H1 (cell line): ENCODE measurements around the gene DBNDD2. TPM values are rescaled to one million over a fixed set of nuclear protein-coding genes. Genes with fewer than 3 reads are reported as not detected.
A peak's percentile ranks its signal among the peaks of the same experiment; 100 is the strongest.

Experiments used
- CTCF ChIA-PET: fragments of 300-600 bp; sonication (Branson Sonifier 250); formaldehyde crosslinking; loops from one replicate; lab custom pipeline; 2021; ENCODE audit not compliant: partially characterized antibody; lab: Charles Lee
- POLR2A ChIA-PET: fragments of 300-600 bp; sonication (Branson Sonifier 250); formaldehyde crosslinking; loops from one replicate; lab custom pipeline; 2021; ENCODE audit warnings: inconsistent platforms; ENCODE audit not compliant: partially characterized antibody; lab: Charles Lee
- DNase-seq, 2 experiments: peaks; one replicate each; pipeline versions ENCODE4 v3.0.0 to v3.0.0-alpha.2; 2010 to 2022; ENCODE audit warnings: low spot score in 2 of 2, low read depth in 1 of 2, mixed read lengths in 1 of 2
- FAIRE-seq: peaks from 2 replicates; lab custom pipeline; 2011; peaks lifted over from hg19 to GRCh38; lab: Jason Lieb, UNC
- H2AFZ ChIP-seq: 2 replicates; pipeline ENCODE4 v1.8.1; 2012; ENCODE audit warnings: low read length, inconsistent platforms
- H2AK5ac ChIP-seq: 2 replicates; pipeline ENCODE4 v1.6.1; 2013; ENCODE audit warnings: low read depth, low read length
- H2BK120ac ChIP-seq: replicated peaks from 2 replicates; pipeline ENCODE3; 2013; ENCODE audit warnings: low read depth, low read length, inconsistent platforms
- H2BK12ac ChIP-seq: 2 replicates; pipeline ENCODE4 v1.6.1; 2013; ENCODE audit warnings: low read depth, low read length
- H2BK15ac ChIP-seq: 2 replicates; pipeline ENCODE4 v1.6.1; 2013; ENCODE audit warnings: low read length
- H2BK20ac ChIP-seq: 2 replicates; pipeline ENCODE4 v1.6.1; 2013; ENCODE audit warnings: low read length
- H2BK5ac ChIP-seq: 2 replicates; pipeline ENCODE4 v1.6.1; 2013; ENCODE audit warnings: low read depth, low read length
- H3K14ac ChIP-seq: 2 replicates; pipeline ENCODE4 v1.6.1; 2013; ENCODE audit warnings: inconsistent platforms; ENCODE audit not compliant: insufficient read length
- H3K18ac ChIP-seq: 2 replicates; pipeline ENCODE4 v1.6.1; 2013; ENCODE audit warnings: low read length; ENCODE audit errors: extremely low read depth
- H3K23ac ChIP-seq: 2 replicates; pipeline ENCODE4 v1.6.1; 2013; ENCODE audit warnings: inconsistent platforms; ENCODE audit not compliant: insufficient read length
- H3K23me2 ChIP-seq: 2 replicates; pipeline ENCODE4 v1.6.1; 2013; ENCODE audit warnings: low read depth, low read length
- H3K27ac ChIP-seq: 2 replicates; pipeline ENCODE4 v1.6.1; 2011; ENCODE audit warnings: low read depth, low read length, inconsistent platforms
- H3K27me3 ChIP-seq, 4 experiments: replicated peaks in 1 of 4; 1 replicate in 1 of 4; 2 replicates in 3 of 4; pipeline versions ENCODE4 v1.6.1 to v1.8.1; 2011 to 2013; ENCODE audit warnings: low read length in 3 of 4, mild to moderate bottlenecking in 3 of 4, inconsistent platforms in 2 of 4, mixed read lengths in 2 of 4, moderate library complexity in 1 of 4; ENCODE audit not compliant: control insufficient read depth in 3 of 4, insufficient read depth in 3 of 4; ENCODE audit errors: extremely low read depth in 1 of 4
- H3K36me3 ChIP-seq, 4 experiments: 2 replicates each; pipeline versions ENCODE4 v1.6.1 to v1.8.1; 2011 to 2013; ENCODE audit warnings: mild to moderate bottlenecking in 4 of 4, low read length in 3 of 4, moderate library complexity in 2 of 4, control low read depth in 1 of 4, inconsistent platforms in 1 of 4; ENCODE audit not compliant: insufficient read depth in 4 of 4, control insufficient read depth in 2 of 4
- H3K4ac ChIP-seq: replicated peaks from 2 replicates; pipeline ENCODE3; 2013; ENCODE audit warnings: low read length, low read depth, mixed read lengths, inconsistent platforms; ENCODE audit not compliant: insufficient read length
- H3K4me1 ChIP-seq, 4 experiments: replicated peaks in 1 of 4; 1 replicate in 1 of 4; 2 replicates in 3 of 4; pipeline versions ENCODE4 v1.6.1 to v1.8.1; 2011 to 2013; ENCODE audit warnings: low read length in 3 of 4, inconsistent platforms in 2 of 4, mixed read lengths in 1 of 4; ENCODE audit not compliant: insufficient read depth in 4 of 4, control insufficient read depth in 3 of 4
- H3K4me2 ChIP-seq, 2 experiments: 2 replicates each; pipeline versions ENCODE4 v1.6.1 to v1.8.1; 2011 to 2013; ENCODE audit warnings: low read depth in 2 of 2, low read length in 2 of 2, control low read depth in 1 of 2, inconsistent platforms in 1 of 2, mild to moderate bottlenecking in 1 of 2; ENCODE audit not compliant: insufficient read depth in 1 of 2
- H3K4me3 ChIP-seq, 4 experiments: fragments of 200-600, 300-600 bp in 1 of 4; sonication (generic), shearing (Covaris generic), sonication (Bioruptor Twin) in 1 of 4; 2 replicates each; pipeline versions ENCODE4 v1.5.1 to v1.8.1; 2011 to 2016; ENCODE audit warnings: low read length in 4 of 4, low read depth in 3 of 4, control low read depth in 2 of 4, inconsistent platforms in 2 of 4, mild to moderate bottlenecking in 2 of 4, mixed read lengths in 1 of 4, moderate library complexity in 1 of 4; ENCODE audit not compliant: insufficient read depth in 2 of 4; ENCODE audit errors: extremely low read depth in 1 of 4
- H3K56ac ChIP-seq: replicated peaks from 2 replicates; pipeline ENCODE3; 2013; ENCODE audit warnings: low read depth, mild to moderate bottlenecking, mixed read lengths, low read length, inconsistent platforms; ENCODE audit not compliant: insufficient read length
- H3K79me1 ChIP-seq: 2 replicates; pipeline ENCODE4 v1.6.1; 2013; ENCODE audit warnings: low read depth, low read length, control low read depth
- H3K79me2 ChIP-seq, 2 experiments: 2 replicates each; pipeline versions ENCODE4 v1.6.1 to v1.8.1; 2012 to 2013; ENCODE audit warnings: low read length in 2 of 2, mild to moderate bottlenecking in 2 of 2, inconsistent platforms in 1 of 2; ENCODE audit not compliant: insufficient read depth in 2 of 2, control insufficient read depth in 1 of 2
- H3K9ac ChIP-seq, 4 experiments: replicated peaks in 1 of 4; 1 replicate in 1 of 4; 2 replicates in 3 of 4; pipeline versions ENCODE4 v1.6.1 to v1.8.1; 2011 to 2013; ENCODE audit warnings: low read depth in 3 of 4, low read length in 3 of 4, control low read depth in 2 of 4, mild to moderate bottlenecking in 2 of 4, moderate library complexity in 2 of 4, inconsistent platforms in 1 of 4; ENCODE audit errors: extremely low read depth in 1 of 4
- H3K9me3 ChIP-seq, 2 experiments: 2 replicates each; pipeline versions ENCODE4 v1.6.1 to v1.8.1; 2012 to 2013; ENCODE audit warnings: mild to moderate bottlenecking in 2 of 2, moderate library complexity in 2 of 2, control low read depth in 1 of 2, inconsistent platforms in 1 of 2, low read depth in 1 of 2, low read length in 1 of 2, mixed read lengths in 1 of 2; ENCODE audit not compliant: insufficient read depth in 2 of 2
- H4K20me1 ChIP-seq, 2 experiments: replicated peaks in 1 of 2; 2 replicates each; pipeline versions ENCODE3 to v1.8.1; 2011 to 2013; ENCODE audit warnings: inconsistent platforms in 2 of 2, low read length in 2 of 2, mild to moderate bottlenecking in 1 of 2; ENCODE audit not compliant: insufficient read depth in 2 of 2, control insufficient read depth in 1 of 2
- H4K5ac ChIP-seq: 2 replicates; pipeline ENCODE4 v1.6.1; 2013; ENCODE audit warnings: low read length, low read depth, mixed read lengths, inconsistent platforms; ENCODE audit not compliant: insufficient read length
- H4K8ac ChIP-seq: 2 replicates; pipeline ENCODE4 v1.8.0; 2013; ENCODE audit warnings: mild to moderate bottlenecking, moderate library complexity, low read length, inconsistent platforms; ENCODE audit not compliant: insufficient read depth; ENCODE audit errors: extremely low read depth
- H4K91ac ChIP-seq: replicated peaks from 2 replicates; pipeline ENCODE3; 2013; ENCODE audit warnings: low read length, mixed read lengths, inconsistent platforms; ENCODE audit not compliant: insufficient read length
- CBX8 ChIP-seq: fragments of 300-800, 300-1000 bp; sonication (generic); IDR thresholded peaks from 2 replicates; pipeline ENCODE4 v1.7.1; 2016; ENCODE audit warnings: low read depth, low read length, borderline replicate concordance
- EZH2 ChIP-seq: fragments of 200-600 bp; sonication (generic); IDR thresholded peaks from 2 replicates; pipeline ENCODE4 v1.7.1; 2012; ENCODE audit warnings: low read depth, mild to moderate bottlenecking, moderate library complexity, low read length, inconsistent platforms; ENCODE audit not compliant: severe bottlenecking
- HDAC2 ChIP-seq, 2 experiments: fragments of 300-600 bp in 1 of 2; sonication (generic) in 1 of 2; IDR thresholded peaks; 2 replicates each; pipeline ENCODE4 v1.6.1; 2011 to 2012; ENCODE audit warnings: low read depth in 2 of 2, low read length in 2 of 2, mild to moderate bottlenecking in 2 of 2, moderate library complexity in 2 of 2, borderline replicate concordance in 1 of 2, inconsistent platforms in 1 of 2
- HDAC6 ChIP-seq: IDR thresholded peaks from one replicate; pipeline ENCODE4 v1.7.1; 2012; ENCODE audit warnings: low read depth, mild to moderate bottlenecking, inconsistent platforms, low read length, moderate library complexity
- JUN ChIP-seq: IDR thresholded peaks from 2 replicates; pipeline ENCODE4 v1.6.1; 2011; ENCODE audit warnings: low read depth, mild to moderate bottlenecking, improper control_type of control experiment, low read length
- POLR2AphosphoS5 ChIP-seq: IDR thresholded peaks from 2 replicates; pipeline ENCODE4 v1.6.1; 2011; ENCODE audit warnings: low read depth, low read length
- SP4 ChIP-seq: IDR thresholded peaks from 2 replicates; pipeline ENCODE4 v1.6.1; 2012; ENCODE audit warnings: low read length, inconsistent platforms
- TCF12 ChIP-seq: IDR thresholded peaks from 2 replicates; pipeline ENCODE4 v1.6.1; 2011; ENCODE audit warnings: low read depth, mild to moderate bottlenecking, low read length
- TEAD4 ChIP-seq: IDR thresholded peaks from 2 replicates; pipeline ENCODE4 v1.6.1; 2012; ENCODE audit warnings: low read depth, low read length, inconsistent platforms, mixed read lengths
- ZNF274 ChIP-seq: IDR thresholded peaks from 2 replicates; pipeline ENCODE4 v1.7.0; 2012; ENCODE audit warnings: low read length, borderline replicate concordance; ENCODE audit errors: extremely low read depth
- WGBS, 2 experiments: shearing (Covaris generic) in 1 of 2; methylation state at CpG; one replicate each; pipeline versions ENCODE4 v1.1.6 to v1.1.7; 2013 to 2015; ENCODE audit warnings: low lambda C conversion rate in 2 of 2, mixed read lengths in 2 of 2, inconsistent platforms in 1 of 2, low coverage in 1 of 2, missing lambda C conversion rate in 1 of 2; ENCODE audit not compliant: insufficient replicate concordance in 2 of 2, insufficient coverage in 1 of 2, insufficient read length in 1 of 2; ENCODE audit errors: extremely low coverage in 1 of 2, missing lambda C conversion rate in 1 of 2; 5-methylcytosine and 5-hydroxymethylcytosine counted together
- polyA plus RNA-seq, 7 experiments: library from polyadenylated mRNA; depleted of rRNA in 3 of 7; stranded (reverse) in 5 of 7; unstranded in 2 of 7; fragments of >200 nt in 5 of 7; fragments of 200-250 nt in 2 of 7; gene quantifications; 1 replicate in 5 of 7; 2 replicates in 1 of 7; 4 replicates in 1 of 7; pipeline versions ENCODE4 v1.2.1 to v1.2.3, GENCODE V29; 2011 to 2013; ENCODE audit warnings: missing spikeins in 2 of 7, mixed read lengths in 2 of 7
- total RNA-seq: library from RNA; stranded (reverse); fragmentation: NEBNext Ultra II Directional; extraction: Animal tissue kit (Norgen Biotek cat#: 25700); gene quantifications from 2 replicates; pipeline ENCODE4 v1.2.1, GENCODE V29; 2021
- TF ChIP-seq, protein P1 (sequence below), 3 experiments: IDR thresholded peaks; 1 replicate in 2 of 3; 2 replicates in 1 of 3; pipeline versions ENCODE4 v1.5.1 to v1.6.1; 2011; ENCODE audit warnings: low read length in 3 of 3, mild to moderate bottlenecking in 3 of 3, inconsistent platforms in 2 of 3, low read depth in 1 of 3, moderate library complexity in 1 of 3; ENCODE audit not compliant: insufficient read depth in 1 of 3; ENCODE audit errors: control extremely low read depth in 1 of 3

Gene DBNDD2
- total and polyA plus RNA-seq, 2 of the 8 experiments (the other 6 are each of a cell fraction or from before 2014, with no cell fraction given) = 55.8 to 96.3 TPM

- Histone ChIP-seq H3K79me2 (no peaks in the 10 kb centered on the region), H2BK20ac (no peak overlapping the region), H3K18ac (no peak overlapping the region), H3K4me3 (no peak overlapping the region), H3K4me2 (no peak overlapping the region), H3K9me3 (0 out of 4 replicates have a peak, but pooled peaks cover 0 to under 1% of the 10 kb centered on the region in 2 experiments), H2BK15ac (no peak overlapping the region), H3K56ac (no peak overlapping the region), H3K79me1 (no peaks in the 10 kb centered on the region), H3K9ac (no peak overlapping the region), H3K4ac (no peak overlapping the region), H4K8ac (no peak overlapping the region), H2AK5ac (no peak overlapping the region), H2BK12ac (no peak overlapping the region), H3K4me1 (no peaks in the 10 kb centered on the region), H2BK5ac (no peak overlapping the region), H3K36me3 (no peaks in the 10 kb centered on the region), H4K5ac (no peak overlapping the region), H2BK120ac (no peak overlapping the region), H3K27me3 (no peaks in the 10 kb centered on the region), H2AFZ (no peak overlapping the region), H3K27ac (no peak overlapping the region), H4K91ac (no peak overlapping the region), H3K14ac (no peak overlapping the region), H3K23ac (no peak overlapping the region), H4K20me1 (no peaks in the 10 kb centered on the region), H3K23me2 (no peaks in the 10 kb centered on the region)
- ChIA-PET CTCF (interaction anchor here (0.6 to 2.8 kb wide), 14 partner anchors 15 to 798 kb away, joined by 3 to 25 read pairs (median 3); no protein-coding TSS in a partner anchor), POLR2A (interaction anchor here (0.7 to 1.2 kb wide), 4 partner anchors 12 to 499 kb away, joined by 3 to 4 read pairs (median 3); partner anchors contain the start of genes CTSA and NEURL2)
- no peak for DNase-seq
- FAIRE-seq = no peak
- WGBS, 2 experiments = 85% methylated on average over 3 of the region's 3 CpGs; no CpG with 5 or more reads in 1 of the 2 experiments
- no peak for TF ChIP-seq ZNF274
- TF ChIP-seq TEAD4 = no peak
- TF ChIP-seq JUN = no peak
- no peak for TF ChIP-seq HDAC2 (IDR thresholded peaks at IDR 0.05; ENCODE audit: borderline replicate concordance in 1 of 2, low read depth in 2 of 2, low read length in 2 of 2)
- TF ChIP-seq POLR2AphosphoS5 = no peak
- TF ChIP-seq, protein P1, sequence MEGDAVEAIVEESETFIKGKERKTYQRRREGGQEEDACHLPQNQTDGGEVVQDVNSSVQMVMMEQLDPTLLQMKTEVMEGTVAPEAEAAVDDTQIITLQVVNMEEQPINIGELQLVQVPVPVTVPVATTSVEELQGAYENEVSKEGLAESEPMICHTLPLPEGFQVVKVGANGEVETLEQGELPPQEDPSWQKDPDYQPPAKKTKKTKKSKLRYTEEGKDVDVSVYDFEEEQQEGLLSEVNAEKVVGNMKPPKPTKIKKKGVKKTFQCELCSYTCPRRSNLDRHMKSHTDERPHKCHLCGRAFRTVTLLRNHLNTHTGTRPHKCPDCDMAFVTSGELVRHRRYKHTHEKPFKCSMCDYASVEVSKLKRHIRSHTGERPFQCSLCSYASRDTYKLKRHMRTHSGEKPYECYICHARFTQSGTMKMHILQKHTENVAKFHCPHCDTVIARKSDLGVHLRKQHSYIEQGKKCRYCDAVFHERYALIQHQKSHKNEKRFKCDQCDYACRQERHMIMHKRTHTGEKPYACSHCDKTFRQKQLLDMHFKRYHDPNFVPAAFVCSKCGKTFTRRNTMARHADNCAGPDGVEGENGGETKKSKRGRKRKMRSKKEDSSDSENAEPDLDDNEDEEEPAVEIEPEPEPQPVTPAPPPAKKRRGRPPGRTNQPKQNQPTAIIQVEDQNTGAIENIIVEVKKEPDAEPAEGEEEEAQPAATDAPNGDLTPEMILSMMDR (IDR thresholded peaks at IDR 0.05; ENCODE audit: control extremely low read depth in 1 of 3, insufficient read depth in 1 of 3, low read depth in 1 of 3, low read length in 3 of 3) = peak in 2 of 3 experiments; percentile 25 to 28; a peak in 2 of 4 replicates
- TF ChIP-seq TCF12 = no peak
- no peak for TF ChIP-seq EZH2
- no peak for TF ChIP-seq SP4
- TF ChIP-seq CBX8 = no peak
- TF ChIP-seq HDAC6 = no peak
Measured at GRCh38 chr20:45392733-45393132, 15.4 kb upstream of the DBNDD2 start.
